Caki2 (cell line): ENCODE measurements around the gene SHE. TPM values are rescaled to one million over a fixed set of nuclear protein-coding genes. Genes with fewer than 3 reads are reported as not detected.
"Not testable (repeated sequence)": the region's sequence is repeated elsewhere in the genome, so short reads cannot be mapped to it uniquely, and the experiment has no call there.

ENCODE experiments used
- DNase-seq: peaks from one replicate; pipeline ENCODE4 v3.0.0-alpha.2; 2015; ENCODE audit warnings: low read depth
- in situ Hi-C: cut with HindIII; loops from 2 replicates; pipeline ENCODE4 v1.10.0; 2016; ENCODE audit warnings: low sequenced_read_pairs, low pct_unique_long_range_greater_than_20kb, mixed read lengths
- total RNA-seq: library from RNA; depleted of rRNA; stranded (reverse); fragments of >200 nt; shearing (Covaris generic); gene quantifications from 2 replicates; pipeline ENCODE4 v1.2.3, GENCODE V29; 2014; ENCODE audit warnings: low replicate concordance

The SHE gene
- total RNA-seq, 1 experiment from 2014 or later, result not detected

GRCh38 chr1:154520333-154520732 is 18.1 kb upstream of the SHE start:
- no peak for DNase-seq
- in situ Hi-C loops, result no loop called here

GRCh38 chr1:154519591-154519991 is 17.4 kb upstream of the SHE start:
- in situ Hi-C loops, result no loop called here

DNA sequence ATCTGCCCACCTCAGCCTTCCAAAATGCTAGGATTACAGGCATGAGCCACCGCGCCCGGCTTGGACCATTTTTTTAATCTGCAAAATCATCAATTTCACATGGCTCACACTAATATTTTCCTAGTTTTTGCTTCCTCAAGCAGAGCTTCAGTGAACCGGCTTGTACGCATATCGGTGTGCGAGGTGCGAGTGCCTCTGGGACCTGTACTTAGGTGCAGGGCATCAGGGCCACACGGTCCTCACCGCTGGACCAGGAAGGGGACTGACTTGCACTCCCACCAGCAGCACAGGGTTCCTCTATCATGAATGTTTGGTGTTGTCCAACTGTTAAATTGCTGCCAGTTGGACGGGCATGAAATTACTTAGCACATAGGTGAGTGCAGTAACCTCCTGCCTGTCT is 15.4 kb upstream of the SHE start:
- no peak for DNase-seq

More at GRCh38 chr1:154519591-154519991, 17.4 kb upstream of the SHE start:
- DNase-seq, result no peak

GRCh38 chr1:154514066-154514553 is 11.9 kb upstream of the SHE start:
- in situ Hi-C loops, result no loop called here
- no peak for DNase-seq

More for the DNA sequence above, 15.4 kb upstream of the SHE start:
- in situ Hi-C loops, result no loop called here

GRCh38 chr1:154512760-154513159 is 10.5 kb upstream of the SHE start:
- DNase-seq, result no peak
- in situ Hi-C loops, result no loop called here

DNA sequence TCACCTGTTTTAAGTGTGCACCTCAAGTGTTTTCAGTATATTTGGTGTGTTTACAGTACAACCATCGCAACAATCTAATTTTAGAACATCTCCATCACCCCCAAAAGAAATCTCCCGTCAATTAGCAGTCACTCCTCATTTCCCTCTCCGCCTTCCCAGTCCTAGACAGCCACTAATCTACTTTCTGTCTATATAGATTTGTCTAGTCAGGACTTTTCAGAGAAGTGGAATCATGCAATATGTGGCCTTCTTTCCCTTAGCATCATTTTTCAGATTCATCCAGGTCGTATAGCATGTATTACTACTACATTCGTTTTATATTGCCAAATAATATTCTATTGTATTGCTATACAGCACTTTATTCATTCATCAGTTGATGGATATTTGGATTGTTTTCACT is 1.7 kb upstream of the SHE start:
- in situ Hi-C loops, result no loop called here
- no peak for DNase-seq

GRCh38 chr1:154502744-154503115 is 518 bp upstream of the SHE start:
- in situ Hi-C loops, result no loop called here
- no peak for DNase-seq

DNA sequence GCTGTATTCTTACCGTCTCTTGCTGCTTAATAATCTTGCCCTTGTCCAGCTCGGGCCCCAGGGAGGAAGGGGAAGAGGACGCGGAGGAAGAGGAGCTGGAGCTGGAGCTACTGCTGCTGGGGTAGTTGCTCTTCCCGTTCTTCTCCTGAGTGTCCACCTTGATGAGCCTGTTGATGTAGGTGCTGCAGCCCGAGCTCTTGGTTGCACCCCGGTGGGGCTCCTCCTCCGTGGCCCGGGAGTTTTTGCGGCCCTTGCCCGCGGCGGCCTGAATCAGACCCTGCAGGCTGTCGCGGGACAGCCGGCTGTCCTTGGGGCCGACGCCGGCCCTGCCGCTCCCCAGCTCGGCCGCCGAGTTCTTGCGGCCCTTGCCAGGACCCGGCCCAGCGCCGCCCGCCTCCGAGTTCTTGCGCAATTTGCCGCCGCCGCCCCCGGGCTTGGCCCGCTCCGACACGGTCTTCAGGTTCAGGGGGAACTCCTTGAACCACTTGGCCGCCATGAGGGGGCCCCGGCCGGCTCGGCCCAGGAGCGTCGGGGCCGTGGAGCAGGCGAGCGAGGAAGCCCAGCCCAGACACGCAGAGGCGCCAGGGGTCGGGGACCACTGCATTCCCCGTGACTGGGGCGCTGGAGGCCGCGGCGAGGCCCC is 668 bp downstream of the SHE start:
- in situ Hi-C loops, result no loop called here
- DNase-seq, result no peak

GRCh38 chr1:154500533-154500932 is 1.7 kb downstream of the SHE start:
- DNase-seq, result no peak
- in situ Hi-C loops, result no loop called here

DNA sequence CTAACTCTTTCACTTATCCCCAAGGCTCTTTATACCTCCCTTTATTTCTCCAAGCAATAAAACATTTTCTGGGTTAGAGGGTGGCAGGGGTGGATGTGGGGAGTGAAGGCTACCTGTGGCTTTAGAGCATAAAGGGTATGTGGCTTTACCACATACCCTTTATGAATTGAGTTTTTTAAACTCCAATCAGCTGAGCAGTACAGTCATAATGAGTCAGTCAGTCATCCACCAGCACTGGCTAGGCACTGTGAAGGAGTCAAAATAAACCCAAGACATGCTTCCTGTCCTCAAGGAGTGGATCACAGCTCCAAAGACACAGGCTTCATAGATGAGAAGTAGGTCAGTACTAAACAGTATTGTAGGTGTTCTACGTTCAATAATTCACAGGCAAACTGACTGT is 2.8 kb downstream of the SHE start:
- in situ Hi-C loops, result no loop called here
- DNase-seq, result no peak

DNA sequence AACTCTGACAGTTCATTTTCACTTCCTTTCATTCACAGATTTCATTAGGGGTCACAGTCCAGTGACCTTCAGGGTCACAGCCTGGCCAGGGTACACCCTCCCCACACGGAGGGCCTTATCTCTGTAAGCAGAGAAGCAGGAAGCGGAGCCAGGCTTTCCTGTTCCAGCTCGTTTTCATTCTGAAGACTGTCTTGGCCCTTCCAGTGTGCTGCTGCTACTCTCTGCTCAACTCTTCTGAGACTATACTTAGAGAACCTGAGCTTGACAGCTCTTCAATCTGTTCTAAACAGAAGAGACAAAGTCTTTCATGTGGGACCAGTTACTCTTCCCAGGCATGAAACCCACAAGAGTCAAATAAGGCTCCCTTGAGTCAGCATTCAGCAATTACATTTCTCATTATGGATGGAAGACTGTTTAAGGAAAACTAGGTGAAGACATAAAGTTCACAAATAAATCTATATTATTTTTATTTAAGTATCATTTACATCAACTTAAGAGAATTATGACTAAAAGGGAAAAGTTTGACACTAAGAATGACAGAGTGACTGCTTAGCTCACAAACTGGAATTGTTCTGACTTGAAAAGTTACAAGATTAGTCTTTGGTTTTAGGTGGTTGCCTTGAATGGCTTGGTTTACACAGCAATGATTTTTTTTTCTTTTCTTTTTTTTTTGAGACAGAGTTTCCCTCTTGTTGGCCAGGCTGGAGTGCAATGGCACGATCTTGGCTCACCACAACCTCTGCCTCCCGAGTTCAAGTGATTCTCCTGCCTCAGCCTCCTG is 5.0 kb downstream of the SHE start:
- in situ Hi-C loops, result no loop called here
- DNase-seq, result no peak

GRCh38 chr1:154496383-154496782 is 5.8 kb downstream of the SHE start:
- no peak for DNase-seq
- in situ Hi-C loops, result no loop called here

DNA sequence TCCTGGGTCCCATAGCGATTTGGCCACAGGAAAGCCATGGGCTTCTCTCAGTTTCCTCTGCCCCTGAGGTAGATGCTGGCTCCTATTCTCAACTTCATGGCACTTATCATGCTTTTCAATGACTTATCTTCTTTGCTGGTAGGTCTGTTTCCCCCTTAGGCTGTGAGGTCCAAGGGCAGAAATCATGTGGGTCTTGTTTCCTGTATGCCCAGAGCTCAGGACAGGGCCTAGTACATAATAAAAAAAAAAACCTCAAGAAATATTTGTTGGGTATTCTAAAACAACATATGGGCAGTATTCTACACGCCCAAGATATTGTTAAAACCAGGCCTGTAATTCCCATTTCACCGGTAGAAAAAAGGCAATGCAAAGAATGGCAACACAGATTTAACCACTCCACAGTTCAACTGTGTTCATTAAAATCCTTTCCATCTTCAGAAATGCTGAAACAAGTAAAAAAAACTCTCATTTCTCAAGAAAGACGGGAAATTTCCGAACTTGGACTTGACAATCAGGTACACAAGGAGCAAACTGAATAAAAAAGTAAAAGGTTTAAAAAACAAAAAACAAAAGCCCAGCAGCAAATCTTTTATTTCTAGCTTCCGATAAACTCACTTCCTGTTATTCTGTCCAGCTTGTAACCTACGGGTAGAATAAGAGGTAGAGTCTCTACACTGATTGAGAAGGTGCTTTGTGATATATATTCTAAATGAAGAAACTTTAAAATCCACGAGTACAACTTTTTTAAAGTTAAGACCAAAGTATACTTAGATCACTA is 6.5 kb downstream of the SHE start:
- in situ Hi-C loops, result no loop called here
- no peak for DNase-seq

- no peak for DNase-seq
Observed at GRCh38 chr1:154493276-154493675, 8.9 kb downstream of the SHE start.

DNA sequence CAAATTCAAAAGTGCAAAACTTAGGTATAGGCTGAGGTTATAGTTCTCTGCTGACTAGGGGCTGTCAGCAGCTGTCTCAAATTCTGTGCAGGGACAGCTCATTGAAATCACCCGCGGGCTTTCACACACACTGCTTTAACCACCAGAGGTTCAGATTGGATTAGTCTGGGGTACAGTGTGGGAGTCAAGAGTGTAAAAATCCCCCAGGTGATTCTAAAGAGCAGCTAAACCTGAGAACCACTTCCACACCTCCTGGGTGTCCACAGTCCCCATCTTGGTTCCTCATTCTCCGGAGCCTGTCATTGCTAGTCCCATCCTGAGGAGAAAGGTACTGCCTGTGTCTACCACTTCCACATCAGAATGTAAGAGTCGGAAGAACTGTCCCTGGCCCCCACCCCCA is 10.1 kb downstream of the SHE start:
- no peak for DNase-seq
- in situ Hi-C loops, result no loop called here

More at GRCh38 chr1:154493276-154493675, 8.9 kb downstream of the SHE start:
- in situ Hi-C loops, result no loop called here

DNA sequence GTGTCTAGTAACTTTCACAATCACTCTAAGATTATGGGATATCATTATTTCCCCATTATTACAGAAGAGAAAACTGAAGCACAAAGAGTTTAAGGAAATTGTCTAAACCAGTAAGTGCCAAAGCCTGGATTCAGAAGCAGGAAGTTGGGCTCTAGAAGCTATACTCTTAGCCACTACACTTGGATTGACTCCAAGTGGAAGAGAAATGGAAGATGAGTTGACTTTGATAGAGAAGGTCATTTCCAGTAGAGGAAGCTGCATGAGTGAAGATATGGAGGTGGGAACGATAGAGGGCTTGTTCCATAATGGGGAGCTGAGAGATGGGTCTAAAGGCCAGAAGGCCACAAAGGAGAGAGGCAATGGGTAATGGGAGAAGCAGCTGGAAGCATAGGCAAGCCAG is 11.9 kb downstream of the SHE start:
- no peak for DNase-seq
- in situ Hi-C loops, result no loop called here

GRCh38 chr1:154489695-154490274 is 12.4 kb downstream of the SHE start:
- in situ Hi-C loops, result no loop called here
- no peak for DNase-seq

DNA sequence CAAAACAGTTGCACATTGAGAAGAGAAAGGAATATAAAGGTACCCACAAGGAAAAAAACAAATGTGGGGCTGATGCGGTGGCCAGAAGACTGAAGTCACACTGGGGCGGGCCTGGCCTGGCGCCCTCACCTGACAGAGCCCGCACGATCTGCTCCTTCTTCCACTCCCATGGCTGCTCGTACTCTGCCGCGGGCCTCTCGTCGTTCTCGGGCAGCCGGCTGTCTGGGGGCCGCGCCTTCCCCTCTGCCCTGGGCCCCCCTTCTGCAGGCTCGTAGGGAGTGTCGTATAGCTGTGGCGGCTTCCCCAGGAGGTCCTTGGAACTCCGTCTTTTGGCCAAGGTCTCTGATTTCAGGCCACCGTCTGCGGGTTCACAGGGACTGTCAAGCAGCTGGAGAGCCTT is 13.3 kb downstream of the SHE start:
- in situ Hi-C loops, result no loop called here
- DNase-seq, result no peak

- in situ Hi-C loops, DNase-seq: not testable (repeated sequence)
Observed at GRCh38 chr1:154486756-154487155, 15.5 kb downstream of the SHE start.
